CD4-positive, alpha-beta T cell (primary cell): ENCODE data around the gene TP53I11. TPM values are rescaled to one million over a fixed set of nuclear protein-coding genes. Genes with fewer than 3 reads are reported as not detected.

Experiments used
- ATAC-seq: fragments of 200-7000 bp; cut with Tn5 transposase; one replicate; pipeline ENCODE4 v1.10.0; 2022; ENCODE audit warnings: mild to moderate bottlenecking; ENCODE audit not compliant: poor library complexity
- CTCF ChIA-PET: fragments of 350-600 bp; sonication (Branson Sonifier 250); formaldehyde crosslinking; loops from one replicate; lab custom pipeline; 2021; ENCODE audit warnings: antibody characterized with exemption, inconsistent platforms; lab: Charles Lee
- POLR2A ChIA-PET: fragments of 350-600 bp; sonication (Branson Sonifier 250); formaldehyde crosslinking; loops from one replicate; lab custom pipeline; 2021; ENCODE audit warnings: antibody characterized with exemption, inconsistent platforms; lab: Charles Lee
- DNase-seq, 14 experiments: peaks; one replicate each; pipeline ENCODE4 v3.0.0-alpha.2; 2013 to 2020; ENCODE audit warnings: mixed read lengths in 2 of 14
- H3K27ac ChIP-seq, 2 donors: one replicate each; pipeline versions ENCODE4 v1.5.1 to v1.7.0; 2013; ENCODE audit warnings: low read length in 2 of 2, low read depth in 1 of 2, mild to moderate bottlenecking in 1 of 2
- H3K27me3 ChIP-seq, 2 experiments: 1 replicate in 1 of 2; 2 replicates in 1 of 2; pipeline versions ENCODE4 v1.6.1 to v1.7.0; 2013; ENCODE audit warnings: low read length in 2 of 2, control low read depth in 1 of 2, mild to moderate bottlenecking in 1 of 2, moderate library complexity in 1 of 2; ENCODE audit not compliant: insufficient read depth in 2 of 2, control insufficient read depth in 1 of 2
- H3K36me3 ChIP-seq: one replicate; pipeline ENCODE4 v1.6.1; 2013; ENCODE audit warnings: low read length, control low read depth; ENCODE audit not compliant: insufficient read depth
- H3K4me1 ChIP-seq: one replicate; pipeline ENCODE4 v1.6.1; 2013; ENCODE audit warnings: low read length, control low read depth; ENCODE audit not compliant: insufficient read depth
- H3K4me3 ChIP-seq: one replicate; pipeline ENCODE4 v1.5.1; 2013; ENCODE audit warnings: mild to moderate bottlenecking, low read length, moderate library complexity
- H3K9me3 ChIP-seq, 2 experiments: 1 replicate in 1 of 2; 2 replicates in 1 of 2; pipeline versions ENCODE4 v1.6.1 to v1.7.0; 2013; ENCODE audit warnings: low read length in 2 of 2, mild to moderate bottlenecking in 2 of 2, control low read depth in 1 of 2, moderate library complexity in 1 of 2; ENCODE audit not compliant: control insufficient read depth in 1 of 2, insufficient read depth in 1 of 2
- H3K27ac Mint-ChIP-seq: one replicate; pipeline ENCODE4 v1.8.0; 2020; ENCODE audit warnings: mixed read lengths
- H3K27me3 Mint-ChIP-seq: one replicate; pipeline ENCODE4 v1.8.0; 2021; ENCODE audit warnings: mixed read lengths
- H3K36me3 Mint-ChIP-seq: one replicate; pipeline ENCODE4 v1.8.0; 2021; ENCODE audit warnings: low read depth, mixed read lengths
- H3K4me1 Mint-ChIP-seq: one replicate; pipeline ENCODE4 v1.8.0; 2021; ENCODE audit warnings: low read depth, mixed read lengths
- H3K4me3 Mint-ChIP-seq: one replicate; pipeline ENCODE4 v1.8.0; 2020; ENCODE audit warnings: mild to moderate bottlenecking, mixed read lengths
- H3K9me3 Mint-ChIP-seq: one replicate; pipeline ENCODE4 v1.8.0; 2020; ENCODE audit warnings: mixed read lengths
- intact Hi-C, 2 experiments: fragments of 100-400 bp; cut with DNase I in 1 of 2; cut with micrococcal nuclease in 1 of 2; formaldehyde crosslinking; loops; one replicate each; pipeline versions ENCODE4 v1.15.1 to v1.9.0; 2023 to 2025; cut with DNase I, micrococcal nuclease
- total RNA-seq, 174 experiments: library from RNA in 2 of 174; stranded (reverse) in 2 of 174; gene quantifications; one replicate each; pipeline ENCODE4 v1.2.3 and lab custom pipeline; 2021 to 2026
- TF ChIP-seq, protein P1 (sequence below): fragments of 200-600 bp; IDR thresholded peaks from one replicate; pipeline ENCODE4 v1.8.0; 2022; ENCODE audit warnings: antibody characterized with exemption, mild to moderate bottlenecking

TP53I11 gene
- total RNA-seq, 2 experiments from 2014 or later, result 3.5 to 4.6 TPM

DNA sequence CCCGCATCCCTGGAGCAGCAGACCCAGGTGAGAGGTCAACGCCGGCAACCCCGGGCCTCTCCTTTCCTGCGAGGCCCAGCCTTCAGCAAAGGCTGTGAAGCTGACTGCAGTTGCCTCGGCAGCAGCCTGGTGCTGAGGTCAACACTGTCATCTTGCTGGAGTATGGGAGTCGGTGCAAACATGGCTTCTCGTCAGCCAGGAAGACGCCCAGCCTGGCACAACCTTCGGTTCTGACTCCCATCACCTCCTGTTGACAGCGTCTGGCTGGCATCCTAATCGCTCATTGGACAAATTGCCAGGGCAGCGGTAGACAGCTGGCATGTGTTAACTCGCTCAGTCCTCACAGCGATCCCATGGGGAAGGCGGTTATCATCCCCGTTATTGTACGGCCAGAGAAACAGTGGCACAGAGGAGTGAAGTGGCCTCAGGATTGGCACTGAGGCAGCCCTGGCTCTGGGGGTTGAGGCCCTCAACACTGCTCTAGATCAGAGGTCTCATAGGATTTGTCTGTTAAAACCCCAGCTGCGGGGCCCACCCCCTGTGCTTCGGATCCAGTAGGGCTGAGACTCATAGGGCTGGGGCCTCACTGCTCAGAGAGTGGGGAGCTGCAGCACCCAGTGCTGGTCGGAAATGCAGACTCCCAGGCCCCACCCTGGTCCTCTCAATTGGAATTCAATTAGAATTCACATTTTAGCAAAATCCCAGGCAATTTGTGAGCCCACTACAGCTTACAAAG is 39.3 kb upstream of the TP53I11 start:
- H3K4me1 ChIP-seq, result no peaks in the 10 kb centered on the region
- H3K4me3 Mint-ChIP-seq, result no peak overlapping the region
- ChIA-PET CTCF (no interaction called here), POLR2A (no interaction called here)
- H3K27ac ChIP-seq, result no peak overlapping the region
- H3K27ac Mint-ChIP-seq, result no peak overlapping the region
- H3K9me3 Mint-ChIP-seq, result no peaks in the 10 kb centered on the region
- H3K36me3 Mint-ChIP-seq, result no peaks in the 10 kb centered on the region
- TF ChIP-seq, protein P1, sequence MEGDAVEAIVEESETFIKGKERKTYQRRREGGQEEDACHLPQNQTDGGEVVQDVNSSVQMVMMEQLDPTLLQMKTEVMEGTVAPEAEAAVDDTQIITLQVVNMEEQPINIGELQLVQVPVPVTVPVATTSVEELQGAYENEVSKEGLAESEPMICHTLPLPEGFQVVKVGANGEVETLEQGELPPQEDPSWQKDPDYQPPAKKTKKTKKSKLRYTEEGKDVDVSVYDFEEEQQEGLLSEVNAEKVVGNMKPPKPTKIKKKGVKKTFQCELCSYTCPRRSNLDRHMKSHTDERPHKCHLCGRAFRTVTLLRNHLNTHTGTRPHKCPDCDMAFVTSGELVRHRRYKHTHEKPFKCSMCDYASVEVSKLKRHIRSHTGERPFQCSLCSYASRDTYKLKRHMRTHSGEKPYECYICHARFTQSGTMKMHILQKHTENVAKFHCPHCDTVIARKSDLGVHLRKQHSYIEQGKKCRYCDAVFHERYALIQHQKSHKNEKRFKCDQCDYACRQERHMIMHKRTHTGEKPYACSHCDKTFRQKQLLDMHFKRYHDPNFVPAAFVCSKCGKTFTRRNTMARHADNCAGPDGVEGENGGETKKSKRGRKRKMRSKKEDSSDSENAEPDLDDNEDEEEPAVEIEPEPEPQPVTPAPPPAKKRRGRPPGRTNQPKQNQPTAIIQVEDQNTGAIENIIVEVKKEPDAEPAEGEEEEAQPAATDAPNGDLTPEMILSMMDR, result no peak
- ATAC-seq, result no peak
- intact Hi-C loops, result no loop called here
- no peak for DNase-seq
- H3K27me3 Mint-ChIP-seq, result no peaks in the 10 kb centered on the region
- H3K27me3 ChIP-seq, result no peaks in the 10 kb centered on the region
- no peaks in the 10 kb centered on the region for H3K36me3 ChIP-seq
- no peak overlapping the region for H3K4me3 ChIP-seq
- H3K4me1 Mint-ChIP-seq, result no peaks in the 10 kb centered on the region
- no peaks in the 10 kb centered on the region for H3K9me3 ChIP-seq

DNA sequence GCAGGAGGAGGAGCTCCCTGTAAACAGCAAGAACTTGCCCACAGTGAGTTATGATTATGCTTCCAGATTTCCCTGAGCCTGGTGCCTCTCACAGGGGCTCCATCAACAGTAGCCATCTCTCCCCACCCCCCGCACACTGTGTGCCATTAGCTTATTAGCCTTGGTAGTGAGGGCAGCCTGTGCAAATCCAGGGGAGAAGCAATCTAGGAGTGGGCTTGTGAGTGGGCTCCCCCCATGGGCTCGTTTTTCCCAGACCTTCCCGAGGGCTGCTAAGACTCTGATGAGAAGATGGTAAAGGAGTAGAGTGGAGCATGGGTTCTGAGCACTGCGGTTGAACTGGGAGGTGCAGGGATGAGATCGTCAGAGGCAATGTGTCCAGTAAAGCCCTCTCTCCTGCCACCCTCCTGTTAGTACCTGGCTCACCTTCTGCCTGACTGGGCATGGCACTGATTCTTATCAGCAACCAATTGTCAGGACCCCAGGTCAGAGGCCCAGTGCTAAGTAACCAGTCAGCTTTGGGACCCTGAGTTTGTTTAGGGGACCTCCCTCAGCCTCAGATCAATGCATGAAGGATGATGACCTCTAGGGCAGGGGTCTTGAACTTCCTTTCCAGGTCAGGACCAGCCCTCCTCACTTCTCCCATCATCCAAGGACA is 38.4 kb upstream of the TP53I11 start:
- ChIA-PET CTCF (no interaction called here), POLR2A (no interaction called here)
- TF ChIP-seq, protein P1, result no peak
- no peaks in the 10 kb centered on the region for H3K4me1 ChIP-seq
- DNase-seq (no peak), ATAC-seq (no peak)
- Mint-ChIP-seq H3K4me1 (no peaks in the 10 kb centered on the region), H3K36me3 (no peaks in the 10 kb centered on the region), H3K9me3 (no peaks in the 10 kb centered on the region), H3K4me3 (no peak overlapping the region), H3K27me3 (no peaks in the 10 kb centered on the region), H3K27ac (no peak overlapping the region)
- H3K9me3 ChIP-seq, result no peaks in the 10 kb centered on the region
- H3K27ac ChIP-seq, result no peak overlapping the region
- H3K4me3 ChIP-seq, result no peak overlapping the region
- intact Hi-C loops, result no loop called here
- H3K27me3 ChIP-seq, result no peaks in the 10 kb centered on the region
- no peaks in the 10 kb centered on the region for H3K36me3 ChIP-seq

DNA sequence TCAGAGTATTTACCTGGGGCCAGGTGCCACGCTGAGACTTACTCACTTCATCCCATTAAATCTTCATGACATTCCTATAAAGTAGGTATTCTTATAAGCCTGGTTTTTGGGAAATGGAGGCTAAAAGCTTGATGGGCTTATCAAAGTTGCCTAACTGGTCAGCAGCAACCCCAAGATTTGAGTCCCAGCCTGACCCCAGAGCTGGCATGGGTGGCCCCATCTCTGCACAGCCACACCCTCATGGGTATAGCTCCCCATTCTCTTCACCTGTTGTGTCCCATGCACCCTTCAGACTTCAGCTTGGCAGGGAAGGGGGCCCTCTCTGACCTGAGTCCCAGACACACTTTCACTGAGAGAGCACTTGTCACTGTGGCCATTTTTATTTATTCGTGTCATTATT is 37.4 kb upstream of the TP53I11 start:
- no peaks in the 10 kb centered on the region for H3K36me3 ChIP-seq
- Mint-ChIP-seq H3K9me3 (no peaks in the 10 kb centered on the region), H3K36me3 (no peaks in the 10 kb centered on the region), H3K4me3 (no peak overlapping the region), H3K27ac (no peak overlapping the region), H3K27me3 (no peaks in the 10 kb centered on the region), H3K4me1 (no peaks in the 10 kb centered on the region)
- no peaks in the 10 kb centered on the region for H3K9me3 ChIP-seq
- TF ChIP-seq, protein P1, result no peak
- intact Hi-C loops, result no loop called here
- no peaks in the 10 kb centered on the region for H3K27me3 ChIP-seq
- ATAC-seq, result no peak
- H3K27ac ChIP-seq, result no peak overlapping the region
- no peak overlapping the region for H3K4me3 ChIP-seq
- ChIA-PET CTCF (no interaction called here), POLR2A (no interaction called here)
- H3K4me1 ChIP-seq, result no peaks in the 10 kb centered on the region
- no peak for DNase-seq
